SK-N-SH (cell line): ENCODE measurements around the gene DLX6.

Experiments
- CTCF ChIP-seq: fragments of 200-600 bp; sonication (generic); IDR thresholded peaks from 2 replicates; pipeline ENCODE4 v1.6.1; 2017; ENCODE audit warnings: antibody characterized with exemption, mild to moderate bottlenecking, moderate library complexity
- EZH2phosphoT487 ChIP-seq: fragments of 200-600 bp; sonication (generic); IDR thresholded peaks from 2 replicates; pipeline ENCODE4 v1.6.1; 2017; ENCODE audit warnings: low read depth, mixed run types, mild to moderate bottlenecking, antibody characterized with exemption, moderate library complexity, borderline replicate concordance
- GABPA ChIP-seq: IDR thresholded peaks from 2 replicates; pipeline ENCODE4 v1.4.0; 2012; ENCODE audit warnings: low read depth, mild to moderate bottlenecking
- JUND ChIP-seq: IDR thresholded peaks from 2 replicates; pipeline ENCODE4 v1.4.0; 2012
- MEF2A ChIP-seq: IDR thresholded peaks from 2 replicates; pipeline ENCODE4 v1.4.0; 2012; ENCODE audit warnings: low read depth, borderline replicate concordance
- NRF1 ChIP-seq: IDR thresholded peaks from 2 replicates; pipeline ENCODE4 v1.6.1; 2012; ENCODE audit warnings: low read depth, mild to moderate bottlenecking, low read length
- RAD21 ChIP-seq: IDR thresholded peaks from 2 replicates; pipeline ENCODE4 v1.6.1; 2012; ENCODE audit warnings: mild to moderate bottlenecking, low read length
- REST ChIP-seq: IDR thresholded peaks from 2 replicates; pipeline ENCODE4 v1.6.1; 2012; ENCODE audit warnings: mild to moderate bottlenecking, low read depth, low read length, moderate library complexity
- SIN3A ChIP-seq: IDR thresholded peaks from 2 replicates; pipeline ENCODE4 v1.6.1; 2012; ENCODE audit warnings: low read depth, mild to moderate bottlenecking, low read length, moderate library complexity, borderline replicate concordance
- USF2 ChIP-seq: fragments of 150-350 bp; IDR thresholded peaks from 2 replicates; pipeline ENCODE4 v1.6.1; 2017; ENCODE audit warnings: antibody characterized with exemption, low read length, low read depth, borderline replicate concordance
- YY1 ChIP-seq: IDR thresholded peaks from 2 replicates; pipeline ENCODE4 v1.4.0; 2012; ENCODE audit warnings: low read depth, mild to moderate bottlenecking
- ZBTB33 ChIP-seq: IDR thresholded peaks from 2 replicates; pipeline ENCODE4 v1.4.0; 2012; ENCODE audit warnings: low read depth, borderline replicate concordance
- TF ChIP-seq, protein P1 (sequence below): IDR thresholded peaks from 2 replicates; pipeline ENCODE4 v1.4.0; 2012; ENCODE audit warnings: low read depth

DNA sequence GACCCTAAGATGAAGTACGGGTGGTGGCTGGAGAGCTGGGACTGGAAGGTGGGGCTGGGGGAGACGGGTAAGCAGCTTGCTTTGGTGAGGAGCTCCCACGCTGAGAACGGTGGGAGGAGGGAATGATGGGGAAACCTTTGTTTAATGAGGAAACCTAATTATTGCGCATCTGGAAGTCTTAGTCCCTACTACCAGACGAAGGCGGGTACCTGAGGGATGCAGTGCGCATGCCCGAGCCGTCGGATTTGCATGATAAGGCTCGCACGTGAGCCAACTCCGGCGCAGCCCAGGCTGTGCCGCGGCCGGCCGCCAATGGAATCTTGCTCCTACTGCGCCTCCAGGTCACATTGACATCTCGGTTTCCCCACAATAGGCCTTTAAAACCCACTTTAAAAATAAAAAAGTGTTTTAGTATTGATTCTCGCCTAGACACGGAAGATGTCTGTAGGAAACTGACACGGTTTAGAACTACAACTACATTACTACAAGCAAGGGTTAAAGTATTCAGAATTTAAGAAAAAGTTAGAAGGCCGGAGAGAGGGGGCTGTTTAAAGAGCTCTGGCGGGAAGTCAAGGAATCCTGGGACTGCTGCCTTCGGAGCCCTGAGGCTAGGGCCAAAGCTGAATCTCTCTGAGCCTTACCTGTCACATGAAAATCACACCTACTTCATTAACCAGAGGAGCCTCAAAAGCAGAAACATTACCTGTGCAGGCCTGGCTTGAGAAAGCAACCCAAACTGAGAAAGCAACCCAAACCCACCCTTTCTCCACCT is 12.1 kb upstream of the DLX6 start:
- TF ChIP-seq CTCF (no peak), EZH2phosphoT487 (no peak), NRF1 (no peak), RAD21 (no peak), USF2 (no peak), SIN3A (no peak), GABPA (no peak), JUND (no peak), MEF2A (no peak), YY1 (no peak), REST (no peak), ZBTB33 (no peak)
- TF ChIP-seq, protein P1, sequence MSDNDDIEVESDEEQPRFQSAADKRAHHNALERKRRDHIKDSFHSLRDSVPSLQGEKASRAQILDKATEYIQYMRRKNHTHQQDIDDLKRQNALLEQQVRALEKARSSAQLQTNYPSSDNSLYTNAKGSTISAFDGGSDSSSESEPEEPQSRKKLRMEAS: no peak
